Fibroblast of the aortic adventitia (primary cell): ENCODE measurements around the gene KCTD17. TPM values are rescaled to one million over a fixed set of nuclear protein-coding genes. Genes with fewer than 3 reads are reported as not detected.

Experiments
- DNase-seq: peaks from one replicate; pipeline ENCODE4 v3.0.0-alpha.2; 2010; ENCODE audit warnings: low read depth
- H3K4me3 ChIP-seq: 2 replicates; pipeline ENCODE4 v1.5.1; 2011; ENCODE audit warnings: low read depth, mild to moderate bottlenecking, control low read depth, low read length, moderate library complexity
- total RNA-seq: library from RNA; depleted of rRNA; stranded (reverse); fragments of >200 nt; gene quantifications from 2 replicates; pipeline ENCODE4 v1.2.3, GENCODE V29; 2012; ENCODE audit warnings: low replicate concordance
- TF ChIP-seq, protein P1 (sequence below): IDR thresholded peaks from 2 replicates; pipeline ENCODE4 v1.5.1; 2011; ENCODE audit warnings: mild to moderate bottlenecking, low read length, control low read depth, inconsistent platforms; ENCODE audit not compliant: insufficient read depth

The KCTD17 gene
- total RNA-seq, 1 donor = 25.6 TPM

DNA sequence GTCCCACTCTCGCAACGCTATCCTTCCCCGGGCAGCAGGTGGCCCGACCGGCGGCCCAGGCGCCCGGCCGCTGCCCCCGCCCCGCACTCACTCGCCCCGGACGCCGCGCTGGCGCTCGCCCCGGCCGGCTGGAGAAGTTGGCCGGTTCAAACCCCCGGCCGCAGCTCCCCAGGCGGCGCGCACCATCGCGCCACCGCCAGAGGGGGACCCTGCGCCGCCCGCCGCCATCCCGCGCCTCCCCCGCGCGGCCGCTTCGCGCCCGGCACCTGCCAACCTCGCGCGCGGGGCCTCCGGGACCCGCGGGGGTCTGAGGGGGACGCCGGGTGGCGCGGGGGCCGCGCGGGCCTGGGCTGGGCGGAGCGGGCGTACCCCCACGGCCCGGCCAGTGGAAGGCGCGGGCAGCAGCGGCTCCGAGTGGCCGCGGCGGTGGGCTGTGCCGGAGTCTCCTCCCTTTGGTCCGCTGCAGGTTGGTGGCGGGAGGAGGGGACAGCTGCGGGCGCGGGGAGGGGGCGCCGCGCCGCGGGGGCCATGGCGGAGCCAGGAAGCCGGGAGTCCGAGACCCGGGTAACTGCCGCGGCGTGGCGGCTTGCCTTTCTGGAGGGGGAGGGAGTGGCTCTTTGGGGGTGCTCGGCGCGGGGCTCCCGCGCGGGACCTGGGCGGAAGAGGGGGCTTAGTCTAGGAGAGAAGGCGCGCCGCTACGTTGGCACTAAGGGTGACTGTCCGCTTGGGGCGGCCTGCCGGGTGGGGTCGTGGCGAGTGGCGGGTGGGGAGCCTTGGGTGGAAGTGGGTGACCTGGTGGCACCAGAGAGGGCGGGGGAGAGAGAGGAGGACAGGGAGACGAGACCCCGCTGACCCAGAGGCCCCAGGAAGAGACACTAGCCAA, 32.0 kb upstream of the KCTD17 start, which contains the start of the genes MPST and TST:
Gene MPST (plus strand): TSS at position 434 of the 883 bp plus-strand sequence. CDS start 95 bp downstream, at position 529.
Gene TST (minus strand): TSS at position 139 of the 883 bp plus-strand sequence. CDS start 715 bp downstream, outside the sequence.
- H3K4me3 ChIP-seq = peak within 1 kb of the TSS; percentile 83
- TF ChIP-seq, protein P1, sequence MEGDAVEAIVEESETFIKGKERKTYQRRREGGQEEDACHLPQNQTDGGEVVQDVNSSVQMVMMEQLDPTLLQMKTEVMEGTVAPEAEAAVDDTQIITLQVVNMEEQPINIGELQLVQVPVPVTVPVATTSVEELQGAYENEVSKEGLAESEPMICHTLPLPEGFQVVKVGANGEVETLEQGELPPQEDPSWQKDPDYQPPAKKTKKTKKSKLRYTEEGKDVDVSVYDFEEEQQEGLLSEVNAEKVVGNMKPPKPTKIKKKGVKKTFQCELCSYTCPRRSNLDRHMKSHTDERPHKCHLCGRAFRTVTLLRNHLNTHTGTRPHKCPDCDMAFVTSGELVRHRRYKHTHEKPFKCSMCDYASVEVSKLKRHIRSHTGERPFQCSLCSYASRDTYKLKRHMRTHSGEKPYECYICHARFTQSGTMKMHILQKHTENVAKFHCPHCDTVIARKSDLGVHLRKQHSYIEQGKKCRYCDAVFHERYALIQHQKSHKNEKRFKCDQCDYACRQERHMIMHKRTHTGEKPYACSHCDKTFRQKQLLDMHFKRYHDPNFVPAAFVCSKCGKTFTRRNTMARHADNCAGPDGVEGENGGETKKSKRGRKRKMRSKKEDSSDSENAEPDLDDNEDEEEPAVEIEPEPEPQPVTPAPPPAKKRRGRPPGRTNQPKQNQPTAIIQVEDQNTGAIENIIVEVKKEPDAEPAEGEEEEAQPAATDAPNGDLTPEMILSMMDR = no peak
- DNase-seq = peak; percentile 55

GRCh38 chr22:37020192-37020479, 31.4 kb upstream of the KCTD17 start:
- TF ChIP-seq, protein P1 = no peak
- H3K4me3 ChIP-seq = peak overlapping the region; percentile 83
- DNase-seq = peak; percentile 60

GRCh38 chr22:37021041-37021440, 30.5 kb upstream of the KCTD17 start:
- TF ChIP-seq, protein P1 = no peak
- DNase-seq = no peak
- H3K4me3 ChIP-seq = no peak overlapping the region

DNA sequence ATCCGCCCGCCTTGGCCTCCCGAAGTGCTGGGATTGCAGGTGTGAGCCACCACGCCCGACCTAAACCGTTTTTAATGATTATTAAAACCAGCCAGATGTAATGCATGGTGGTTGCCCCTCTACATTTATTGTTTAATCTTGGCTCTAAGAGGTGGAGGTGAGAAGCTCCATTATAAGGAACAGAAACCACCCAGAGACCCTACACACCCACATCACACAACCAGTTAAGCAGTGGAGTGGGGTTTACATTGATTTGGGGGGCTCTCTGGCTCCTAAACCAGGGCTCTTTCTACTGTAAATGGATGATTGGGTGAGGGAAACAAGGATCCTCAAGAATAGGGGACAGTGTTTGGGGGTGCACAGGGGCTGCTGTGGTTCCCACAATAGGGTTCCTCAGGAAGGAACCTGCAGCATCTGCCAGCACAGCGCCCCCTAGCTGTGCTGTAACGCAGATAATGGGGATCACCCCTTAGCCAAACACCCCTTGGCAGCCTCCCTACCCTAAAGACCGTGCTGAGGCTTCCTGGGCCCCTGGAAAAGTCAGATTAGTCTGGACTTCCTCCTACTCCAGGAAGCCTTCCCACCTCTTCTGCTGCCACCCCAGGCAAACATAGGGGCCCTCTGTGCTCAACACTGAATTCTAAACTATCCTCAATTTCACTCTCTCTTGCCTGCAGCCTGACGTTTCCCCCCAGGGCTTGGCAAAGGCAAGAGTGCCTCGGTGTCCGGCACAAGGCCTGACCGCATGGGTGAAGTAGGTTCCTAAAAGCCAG, 29.6 kb upstream of the KCTD17 start:
- no peak overlapping the region for H3K4me3 ChIP-seq
- TF ChIP-seq, protein P1 = peak; percentile 78
- peak; percentile 41 for DNase-seq

DNA sequence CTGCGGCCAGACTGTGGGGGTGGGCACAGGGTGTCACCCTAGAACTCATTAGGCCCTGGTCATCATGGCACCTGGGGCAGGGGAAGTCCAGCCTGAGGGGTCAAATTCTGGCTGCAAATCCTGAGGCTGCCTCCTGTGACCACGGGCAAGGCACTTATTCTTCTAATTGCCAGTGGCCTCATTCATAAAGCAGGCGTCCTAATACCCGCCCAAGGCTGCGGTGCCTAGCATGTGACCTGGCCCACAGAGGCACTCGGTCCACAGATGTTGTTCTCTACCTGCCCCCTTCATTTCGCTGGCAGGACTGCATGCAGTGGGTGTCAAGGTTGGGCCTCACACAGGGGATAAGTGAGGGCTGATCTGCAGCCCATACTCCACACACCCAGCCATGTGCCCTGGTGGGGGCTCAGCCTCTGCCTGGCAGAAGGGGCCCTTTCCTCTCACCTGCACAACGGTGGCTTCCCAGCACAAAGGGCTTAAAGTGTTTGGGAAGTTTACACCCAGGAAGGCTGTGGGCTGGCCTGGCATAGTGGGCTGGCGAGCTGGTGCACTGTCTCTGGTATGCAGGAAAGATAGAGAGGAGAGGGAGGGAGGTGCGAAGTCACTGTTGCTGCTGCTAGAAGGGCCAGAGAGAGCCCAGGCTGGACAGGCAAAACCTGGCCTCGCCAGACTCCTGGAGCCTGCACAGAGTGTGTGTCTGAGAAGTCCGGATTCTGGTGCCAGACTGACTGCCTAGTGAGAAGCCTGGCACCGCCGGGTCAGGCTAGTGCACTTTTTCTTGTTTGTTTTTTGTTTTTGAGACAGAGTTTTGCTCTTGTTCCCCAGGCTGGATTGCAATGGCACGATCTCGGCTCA, 28.8 kb upstream of the KCTD17 start:
- TF ChIP-seq, protein P1 = no peak
- no peak overlapping the region for H3K4me3 ChIP-seq
- no peak for DNase-seq

DNA sequence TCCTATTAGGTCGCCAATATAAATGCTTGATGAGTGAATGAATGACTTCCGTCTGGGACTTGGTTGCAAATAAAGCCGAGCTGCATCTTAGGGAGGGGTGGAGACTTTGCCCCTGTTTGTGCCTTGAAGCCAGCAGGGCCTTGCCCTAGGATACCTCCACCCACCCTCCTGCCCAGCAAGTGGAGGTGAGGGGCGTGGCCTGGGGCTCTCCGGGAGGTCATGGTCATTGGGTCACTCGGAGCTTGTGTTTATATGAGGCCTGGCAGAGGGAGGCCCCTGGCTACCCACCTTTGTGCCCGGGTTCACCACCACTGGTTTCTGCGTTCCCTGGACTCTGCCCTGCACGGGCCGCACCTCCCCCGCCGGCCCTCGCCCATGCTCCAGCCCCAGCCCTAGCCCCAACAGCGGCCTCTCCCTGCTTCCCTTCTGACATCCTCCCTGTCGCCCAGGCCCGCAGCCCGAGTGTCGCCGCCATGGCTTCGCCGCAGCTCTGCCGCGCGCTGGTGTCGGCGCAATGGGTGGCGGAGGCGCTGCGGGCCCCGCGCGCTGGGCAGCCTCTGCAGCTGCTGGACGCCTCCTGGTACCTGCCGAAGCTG, 27.7 kb upstream of the KCTD17 start:
- no peak overlapping the region for H3K4me3 ChIP-seq
- TF ChIP-seq, protein P1 = no peak
- DNase-seq = no peak
